K562 (cell line): ENCODE measurements around the gene SS18L1. TPM values are rescaled to one million over a fixed set of nuclear protein-coding genes. Genes with fewer than 3 reads are reported as not detected.
A peak's percentile ranks its signal among the peaks of the same experiment; 100 is the strongest.

ENCODE experiments used
- ATF1 ChIP-seq, 2 experiments: fragments of 450-650 bp in 1 of 2; IDR thresholded peaks; 2 replicates each; pipeline ENCODE4 v1.6.1; 2016; ENCODE audit warnings: missing compliant biosample characterization in 1 of 2, missing genetic modification characterization in 1 of 2
- ATF3 ChIP-seq, 2 experiments: fragments of 450-650 bp in 1 of 2; sonication (generic) in 1 of 2; formaldehyde crosslinking in 1 of 2; IDR thresholded peaks in 1 of 2; conservative IDR thresholded peaks in 1 of 2; 2 replicates each; pipeline versions ENCODE4 v1.6.1 to v1.8.1; 2016 to 2023; ENCODE audit warnings: mild to moderate bottlenecking in 2 of 2, moderate library complexity in 2 of 2, inconsistent platforms in 1 of 2, missing genetic modification reagents in 1 of 2
- BCL6 ChIP-seq: fragments of 250-450 bp; sonication (Bioruptor Pico); IDR thresholded peaks from 2 replicates; pipeline ENCODE4 v1.4.0; 2020
- E2F5 ChIP-seq: sonication (generic); formaldehyde crosslinking; IDR thresholded peaks from 2 replicates; pipeline ENCODE4 v1.8.0; 2022; ENCODE audit warnings: mild to moderate bottlenecking, missing genetic modification reagents
- FOSL1 ChIP-seq: fragments of 200-800 bp; sonication (Bioruptor generic); conservative IDR thresholded peaks from 2 replicates; pipeline ENCODE4 v1.6.1; 2016; ENCODE audit warnings: missing genetic modification characterization, missing compliant biosample characterization
- FOXK1 ChIP-seq: sonication (generic); formaldehyde crosslinking; IDR thresholded peaks from 2 replicates; pipeline ENCODE4 v1.8.0; 2022; ENCODE audit warnings: missing genetic modification reagents, mild to moderate bottlenecking, borderline replicate concordance
- GTF3C2 ChIP-seq: IDR thresholded peaks from 3 replicates; pipeline ENCODE4 v1.6.1; 2011; ENCODE audit warnings: borderline replicate concordance, mild to moderate bottlenecking, moderate library complexity; ENCODE audit not compliant: insufficient read length; ENCODE audit errors: extremely low read depth
- MCM7 ChIP-seq, 2 experiments: fragments of 450-650 bp; IDR thresholded peaks; 2 replicates each; pipeline ENCODE4 v1.6.1; 2016 to 2018
- POLR3A ChIP-seq: IDR thresholded peaks from 2 replicates; pipeline ENCODE4 v1.6.1; 2011; ENCODE audit warnings: borderline replicate concordance, mild to moderate bottlenecking, moderate library complexity; ENCODE audit not compliant: insufficient read length, insufficient read depth; ENCODE audit errors: extremely low read depth
- RBFOX2 ChIP-seq: fragments of 200-400 bp; formaldehyde crosslinking; IDR thresholded peaks from 2 replicates; pipeline ENCODE4 v1.6.1; 2017; ENCODE audit warnings: low read depth, mild to moderate bottlenecking, low read length, moderate library complexity
- RBM15 ChIP-seq: fragments of 200-400 bp; formaldehyde crosslinking; IDR thresholded peaks from 2 replicates; pipeline ENCODE4 v1.6.1; 2018; ENCODE audit warnings: mild to moderate bottlenecking, low read length, moderate library complexity; ENCODE audit not compliant: insufficient read depth
- RBM22 ChIP-seq: fragments of 200-400 bp; formaldehyde crosslinking; IDR thresholded peaks from 2 replicates; pipeline ENCODE4 v1.6.1; 2018; ENCODE audit warnings: low read length, low read depth; ENCODE audit not compliant: poor library complexity, severe bottlenecking
- RNF219 ChIP-seq: fragments of 250-450 bp; sonication (Bioruptor Pico); IDR thresholded peaks from 2 replicates; pipeline ENCODE4 v1.5.0; 2022; ENCODE audit warnings: mild to moderate bottlenecking
- SMAD4 ChIP-seq: fragments of 250-450 bp; sonication (Bioruptor Pico); conservative IDR thresholded peaks from 2 replicates; pipeline ENCODE4 v1.8.0; 2021; ENCODE audit warnings: inconsistent platforms, mild to moderate bottlenecking, moderate library complexity
- SNRNP70 ChIP-seq: fragments of 200-400 bp; formaldehyde crosslinking; optimal IDR thresholded peaks from 2 replicates; pipeline ENCODE3; 2017; ENCODE audit warnings: low read depth, low read length
- SRSF3 ChIP-seq: fragments of 200-400 bp; formaldehyde crosslinking; IDR thresholded peaks from 2 replicates; pipeline ENCODE4 v1.6.1; 2016; ENCODE audit warnings: mild to moderate bottlenecking, low read length, moderate library complexity; ENCODE audit not compliant: insufficient read depth
- U2AF1 ChIP-seq: fragments of 200-400 bp; formaldehyde crosslinking; optimal IDR thresholded peaks from 2 replicates; pipeline ENCODE3; 2017; ENCODE audit warnings: mild to moderate bottlenecking, low read depth, low read length, moderate library complexity
- ZBED1 ChIP-seq: IDR thresholded peaks from 2 replicates; pipeline ENCODE4 v1.6.1; 2014
- ZFP30 ChIP-seq: fragments of 250-450 bp; sonication (Bioruptor Pico); IDR thresholded peaks from 2 replicates; pipeline ENCODE4 v1.8.0; 2022; ENCODE audit warnings: moderate library complexity, mild to moderate bottlenecking, inconsistent platforms, borderline replicate concordance
- ZNF175 ChIP-seq: fragments of 200-800 bp; sonication (Bioruptor generic); IDR thresholded peaks from 2 replicates; pipeline ENCODE4 v1.6.1; 2016; ENCODE audit warnings: low read depth, mild to moderate bottlenecking, missing genetic modification characterization, missing compliant biosample characterization
- polyA plus RNA-seq, 8 experiments: library from polyadenylated mRNA; depleted of rRNA in 4 of 8; stranded (reverse) in 5 of 8; unstranded in 3 of 8; fragments of >200 nt; fragmentation: Nextera tagmentation in 2 of 8; fragmentation: Illumina TruSeq in 1 of 8; extraction: Ambion mirVana in 2 of 8; extraction: Trizol in 1 of 8; gene quantifications; 2 replicates each; pipeline versions ENCODE4 v1.2.1 to v1.2.3, GENCODE V29; 2011 to 2014; ENCODE audit warnings: inconsistent platforms in 1 of 8, missing spikeins in 1 of 8
- total RNA-seq, 7 experiments: library from RNA; depleted of rRNA in 6 of 7; stranded (reverse); fragments of >200 nt in 6 of 7; fragmentation: Illumina TruSeq in 2 of 7; extraction: Trizol in 2 of 7; gene quantifications; 2 replicates each; pipeline versions ENCODE4 v1.2.1 to v1.2.3, GENCODE V29; 2011 to 2021; ENCODE audit warnings: low replicate concordance in 1 of 7

The SS18L1 gene
- total and polyA plus RNA-seq, 9 of the 15 experiments (the other 6 are each of a cell fraction or from before 2014, with no cell fraction given), result 2.7 to 28.3 (median 15.1) TPM

- TF ChIP-seq SMAD4 (CRISPR knock-in tag) (peak; percentile 87), SRSF3 (no peak), RBFOX2 (peak; percentile 80), FOSL1 (tag) (peak; percentile 13; the same call in 1 of the 2 replicates), SNRNP70 (no peak), E2F5 (CRISPR knock-in tag) (no peak), ZNF175 (CRISPR knock-in tag) (no peak), U2AF1 (no peak), ATF3 (IDR thresholded peaks at IDR 0.05) (no peak), ATF3 (CRISPR knock-in tag; conservative IDR thresholded peaks at IDR 0.05) (no peak), MCM7 (IDR thresholded peaks at IDR 0.05) (no peak), RBM15 (no peak), FOXK1 (CRISPR knock-in tag) (no peak), GTF3C2 (no peak), RNF219 (CRISPR knock-in tag) (no peak), ATF1 (CRISPR knock-in tag; IDR thresholded peaks at IDR 0.05) (no peak), ATF1 (tag; IDR thresholded peaks at IDR 0.05) (peak; percentile 56; the same call in 1 of the 2 replicates), RBM22 (no peak), ZFP30 (no peak), ZBED1 (no peak), BCL6 (CRISPR knock-in tag) (no peak), POLR3A (no peak)
Measured at GRCh38 chr20:62121776-62122653, 21.6 kb upstream of the SS18L1 start, which contains the start of gene LSM14B (continued).
